SK-N-SH treated with all-trans-retinoic acid at 6 μM for 48 hours (cell line): ENCODE measurements around the gene GRHL3.

ENCODE experiments used
- ATAC-seq: fragments of 200-7000 bp; cut with Tn5 transposase; 3 replicates; pipeline ENCODE4 v1.9.1; 2020; ENCODE audit warnings: mild to moderate bottlenecking, moderate library complexity
- ARNTL ChIP-seq: fragments of 450-650 bp; formaldehyde crosslinking; IDR thresholded peaks from 2 replicates; pipeline ENCODE4 v1.5.0; 2020; ENCODE audit warnings: low read depth, mild to moderate bottlenecking, moderate library complexity, borderline replicate concordance
- BACH2 ChIP-seq: fragments of 250-450 bp; sonication (Bioruptor Pico); IDR thresholded peaks from 2 replicates; pipeline ENCODE4 v1.9.0; 2021; ENCODE audit warnings: mild to moderate bottlenecking, borderline replicate concordance
- CREB5 ChIP-seq: fragments of 250-450 bp; sonication (Bioruptor Pico); IDR thresholded peaks from 2 replicates; pipeline ENCODE4 v1.5.1; 2020; ENCODE audit warnings: low read depth, mild to moderate bottlenecking, moderate library complexity
- CSDC2 ChIP-seq: fragments of 250-450 bp; sonication (Bioruptor Pico); IDR thresholded peaks from 2 replicates; pipeline ENCODE4 v1.5.0; 2020; ENCODE audit warnings: mild to moderate bottlenecking, moderate library complexity
- GLIS3 ChIP-seq: fragments of 250-450 bp; sonication (Bioruptor Pico); IDR thresholded peaks from 2 replicates; pipeline ENCODE4 v1.5.0; 2020; ENCODE audit warnings: mild to moderate bottlenecking, moderate library complexity
- ISL1 ChIP-seq: fragments of 250-450 bp; sonication (Bioruptor Pico); IDR thresholded peaks from 2 replicates; pipeline ENCODE4 v2.1.2; 2022; ENCODE audit warnings: mild to moderate bottlenecking, moderate library complexity
- OSR1 ChIP-seq: fragments of 250-450 bp; sonication (Bioruptor Pico); IDR thresholded peaks from 2 replicates; pipeline ENCODE4 v1.8.0; 2022; ENCODE audit warnings: moderate library complexity, mild to moderate bottlenecking, inconsistent platforms
- POU6F1 ChIP-seq: fragments of 250-450 bp; sonication (Bioruptor Pico); IDR thresholded peaks from 2 replicates; pipeline ENCODE4 v1.8.0; 2021; ENCODE audit warnings: low read depth, mild to moderate bottlenecking, moderate library complexity, borderline replicate concordance
- PPARA ChIP-seq: fragments of 250-450 bp; sonication (Bioruptor Pico); IDR thresholded peaks from 2 replicates; pipeline ENCODE4 v1.5.0; 2020; ENCODE audit warnings: mild to moderate bottlenecking, borderline replicate concordance
- RARB ChIP-seq: fragments of 250-450 bp; sonication (Bioruptor Pico); IDR thresholded peaks from 2 replicates; pipeline ENCODE4 v1.8.0; 2021; ENCODE audit warnings: mild to moderate bottlenecking, moderate library complexity
- SNAI2 ChIP-seq: fragments of 250-450 bp; sonication (Bioruptor Pico); IDR thresholded peaks from 2 replicates; pipeline ENCODE4 v1.5.0; 2020; ENCODE audit warnings: mild to moderate bottlenecking, moderate library complexity
- TSHZ2 ChIP-seq: fragments of 250-450 bp; sonication (Bioruptor Pico); IDR thresholded peaks from 2 replicates; pipeline ENCODE4 v1.5.0; 2020; ENCODE audit warnings: mild to moderate bottlenecking, moderate library complexity
- ZC3H10 ChIP-seq: fragments of 250-450 bp; sonication (Bioruptor Pico); IDR thresholded peaks from 2 replicates; pipeline ENCODE4 v1.5.1; 2021; ENCODE audit warnings: mild to moderate bottlenecking, moderate library complexity
- ZNF565 ChIP-seq: fragments of 450-650 bp; formaldehyde crosslinking; conservative IDR thresholded peaks from 2 replicates; pipeline ENCODE4 v1.5.0; 2020; ENCODE audit warnings: low read depth, mild to moderate bottlenecking, moderate library complexity
- ZNF70 ChIP-seq: fragments of 450-650 bp; formaldehyde crosslinking; IDR thresholded peaks from 2 replicates; pipeline ENCODE4 v1.5.0; 2020; ENCODE audit warnings: mild to moderate bottlenecking, moderate library complexity
- ZNF8 ChIP-seq: fragments of 450-650 bp; formaldehyde crosslinking; IDR thresholded peaks from 2 replicates; pipeline ENCODE4 v1.5.0; 2020; ENCODE audit warnings: mild to moderate bottlenecking, moderate library complexity

Gene GRHL3

GRCh38 chr1:24327891-24328290 is 8.7 kb downstream of the GRHL3 start:
- TF ChIP-seq CREB5 (no peak), GLIS3 (CRISPR knock-in tag) (no peak), ZNF70 (no peak), ARNTL (CRISPR knock-in tag) (no peak), CSDC2 (no peak)
- ATAC-seq = no peak

- TF ChIP-seq SNAI2 (CRISPR knock-in tag) (no peak), ZNF8 (CRISPR knock-in tag) (no peak), ZC3H10 (no peak), TSHZ2 (no peak), CREB5 (no peak), PPARA (CRISPR knock-in tag) (no peak), ZNF70 (no peak)
- no peak for ATAC-seq
Observed at GRCh38 chr1:24329331-24329730, 10.2 kb downstream of the GRHL3 start.

GRCh38 chr1:24329797-24330543 is 10.8 kb downstream of the GRHL3 start:
- no peak for ATAC-seq
- TF ChIP-seq OSR1 (CRISPR knock-in tag) (no peak), ZNF8 (CRISPR knock-in tag) (no peak), TSHZ2 (no peak), ISL1 (CRISPR knock-in tag) (no peak), SNAI2 (CRISPR knock-in tag) (no peak), ZC3H10 (no peak), RARB (CRISPR knock-in tag) (no peak), POU6F1 (CRISPR knock-in tag) (no peak), CSDC2 (no peak), CREB5 (no peak), BACH2 (CRISPR knock-in tag) (no peak), ZNF565 (CRISPR knock-in tag) (no peak)
